ENCODE results near the gene ZKSCAN7.

GRCh38 chr3:44506961-44507360 lies 48.0 kb upstream of the ZKSCAN7 start:
- TF ChIP-seq POLR2AphosphoS5 (IDR thresholded peaks at IDR 0.05; ENCODE audit: low read depth, low read length): no peak
- TF ChIP-seq POLR2A (IDR thresholded peaks at IDR 0.05; ENCODE audit: low read depth, low read length): no peak
- TF ChIP-seq SPI1 (IDR thresholded peaks at IDR 0.05; ENCODE audit: low read depth, low read length): no peak
